WTC11 (cell line): Measurements from ENCODE around the gene DTNA. TPM values are rescaled to one million over a fixed set of nuclear protein-coding genes. Genes with fewer than 3 reads are reported as not detected.

Source experiments
- ATAC-seq: fragments of 200-7000 bp; cut with Tn5 transposase; 2 replicates; pipeline ENCODE4 v1.10.0; 2021; ENCODE audit warnings: mild to moderate bottlenecking, moderate library complexity
- CTCF ChIA-PET: fragments of 300-600 bp; sonication (Branson Sonifier 250); formaldehyde crosslinking; loops from one replicate; lab custom pipeline; 2021; ENCODE audit warnings: antibody characterized with exemption; lab: Charles Lee
- POLR2A ChIA-PET: fragments of 350-600 bp; sonication (Branson Sonifier 250); formaldehyde crosslinking; loops from one replicate; lab custom pipeline; 2021; ENCODE audit warnings: antibody characterized with exemption; lab: Charles Lee
- DNase-seq: peaks from one replicate; pipeline ENCODE4 v3.0.0; 2021; ENCODE audit warnings: low spot score
- H3K27ac Mint-ChIP-seq: 2 replicates; pipeline ENCODE4 v1.8.0; 2021; ENCODE audit warnings: mixed read lengths
- H3K27me3 Mint-ChIP-seq: 2 replicates; pipeline ENCODE4 v1.8.0; 2021; ENCODE audit warnings: low read depth, mild to moderate bottlenecking, moderate library complexity, mixed read lengths
- H3K36me3 Mint-ChIP-seq: 2 replicates; pipeline ENCODE4 v1.8.0; 2021; ENCODE audit warnings: mixed read lengths
- H3K4me1 Mint-ChIP-seq: 2 replicates; pipeline ENCODE4 v1.8.0; 2022; ENCODE audit warnings: mixed read lengths
- H3K4me3 Mint-ChIP-seq: 2 replicates; pipeline ENCODE4 v1.8.0; 2021; ENCODE audit warnings: mild to moderate bottlenecking, moderate library complexity, mixed read lengths
- H3K9me3 Mint-ChIP-seq: 2 replicates; pipeline ENCODE4 v1.8.0; 2021; ENCODE audit warnings: mixed read lengths
- AFF4 ChIP-seq: sonication (generic); formaldehyde crosslinking; IDR thresholded peaks from 2 replicates; pipeline ENCODE4 v1.8.1; 2023; ENCODE audit warnings: mild to moderate bottlenecking, missing genetic modification reagents, borderline replicate concordance
- ARID4B ChIP-seq: sonication (generic); formaldehyde crosslinking; IDR thresholded peaks from 2 replicates; pipeline ENCODE4 v1.8.0; 2023; ENCODE audit warnings: missing genetic modification reagents, mild to moderate bottlenecking, borderline replicate concordance
- CBFB ChIP-seq: sonication (generic); formaldehyde crosslinking; IDR thresholded peaks from 2 replicates; pipeline ENCODE4 v1.8.1; 2022; ENCODE audit warnings: mild to moderate bottlenecking, low read depth, missing genetic modification reagents
- E2F1 ChIP-seq: sonication (generic); formaldehyde crosslinking; IDR thresholded peaks from 2 replicates; pipeline ENCODE4 v1.8.0; 2022; ENCODE audit warnings: mild to moderate bottlenecking, missing genetic modification reagents
- E2F5 ChIP-seq: sonication (generic); formaldehyde crosslinking; IDR thresholded peaks from 2 replicates; pipeline ENCODE4 v1.8.1; 2022; ENCODE audit warnings: mild to moderate bottlenecking, moderate library complexity, missing genetic modification reagents
- GRHL2 ChIP-seq: fragments of 250-450 bp; sonication (Bioruptor Pico); IDR thresholded peaks from 2 replicates; pipeline ENCODE4 v1.8.0; 2022; ENCODE audit warnings: mild to moderate bottlenecking, moderate library complexity; ENCODE audit not compliant: insufficient replicate concordance, severe bottlenecking
- KAT7 ChIP-seq: sonication (generic); formaldehyde crosslinking; IDR thresholded peaks from 2 replicates; pipeline ENCODE4 v1.8.1; 2023; ENCODE audit warnings: missing genetic modification reagents, mild to moderate bottlenecking, borderline replicate concordance
- MXD4 ChIP-seq: fragments of 250-450 bp; sonication (Bioruptor Pico); IDR thresholded peaks from 2 replicates; pipeline ENCODE4 v1.8.0; 2021; ENCODE audit warnings: mild to moderate bottlenecking, moderate library complexity, borderline replicate concordance
- NR3C1 ChIP-seq: sonication (generic); formaldehyde crosslinking; conservative IDR thresholded peaks from 2 replicates; pipeline ENCODE4 v1.8.1; 2023; ENCODE audit warnings: low read depth, mild to moderate bottlenecking, missing genetic modification reagents
- ZNF219 ChIP-seq: sonication (generic); formaldehyde crosslinking; IDR thresholded peaks from 2 replicates; pipeline ENCODE4 v1.8.0; 2023; ENCODE audit warnings: missing genetic modification reagents, mild to moderate bottlenecking, borderline replicate concordance
- ZNF425 ChIP-seq: fragments of 250-450 bp; sonication (Bioruptor Pico); conservative IDR thresholded peaks from 2 replicates; pipeline ENCODE4 v1.9.0; 2021; ENCODE audit warnings: mild to moderate bottlenecking
- ZNF512 ChIP-seq: sonication (generic); formaldehyde crosslinking; IDR thresholded peaks from 2 replicates; pipeline ENCODE4 v1.8.1; 2022; ENCODE audit warnings: missing genetic modification reagents, borderline replicate concordance
- total RNA-seq: library from RNA; stranded (reverse); gene quantifications from 3 replicates; pipeline ENCODE4 v1.2.3, GENCODE V29; 2021

The DTNA gene
- total RNA-seq, 1 experiment from 2014 or later, result 16.1 TPM

GRCh38 chr18:34742891-34743341, 32.8 kb downstream of the DTNA start (continued):
- TF ChIP-seq ARID4B (CRISPR knock-in tag) (no peak), ZNF425 (no peak)

GRCh38 chr18:34744569-34744968, 34.5 kb downstream of the DTNA start:
- POLR2A ChIA-PET, result no interaction called here
- CTCF ChIA-PET, result interaction anchor here (1.2 kb wide), 1 partner anchor 15 kb away, joined by 5 read pairs; no protein-coding TSS in a partner anchor
- no peaks in the 10 kb centered on the region for H3K36me3 Mint-ChIP-seq
- no peaks in the 10 kb centered on the region for H3K27me3 Mint-ChIP-seq
- TF ChIP-seq E2F5 (CRISPR knock-in tag), result no peak
- TF ChIP-seq NR3C1, result no peak
- peak overlapping the region; percentile 23; the same call in 1 of the 2 replicates for H3K27ac Mint-ChIP-seq
- peaks cover 8% of the 10 kb centered on the region for H3K4me1 Mint-ChIP-seq
- no peak for DNase-seq
- H3K9me3 Mint-ChIP-seq, result 0 out of 2 replicates have a peak, but pooled peaks cover 10% of the 10 kb centered on the region
- ATAC-seq, result no peak
- no peak overlapping the region for H3K4me3 Mint-ChIP-seq

- POLR2A ChIA-PET, result no interaction called here
- no peaks in the 10 kb centered on the region for H3K27me3 Mint-ChIP-seq
- ATAC-seq (no peak), DNase-seq (no peak)
- CTCF ChIA-PET, result no interaction called here
- H3K9me3 Mint-ChIP-seq, result 0 out of 2 replicates have a peak, but pooled peaks cover 10% of the 10 kb centered on the region
- no peaks in the 10 kb centered on the region for H3K4me1 Mint-ChIP-seq
- H3K36me3 Mint-ChIP-seq, result no peaks in the 10 kb centered on the region
- H3K4me3 Mint-ChIP-seq, result no peak overlapping the region
- no peak overlapping the region for H3K27ac Mint-ChIP-seq
- TF ChIP-seq ZNF512 (CRISPR knock-in tag) (no peak), AFF4 (CRISPR knock-in tag) (no peak), MXD4 (CRISPR knock-in tag) (no peak), KAT7 (CRISPR knock-in tag) (no peak), ZNF219 (CRISPR knock-in tag) (no peak), GRHL2 (CRISPR knock-in tag) (no peak), CBFB (CRISPR knock-in tag) (no peak), E2F1 (CRISPR knock-in tag) (no peak), ZNF425 (no peak)
Observed at GRCh38 chr18:34746614-34747013, 36.5 kb downstream of the DTNA start.
